Fibroblast of pulmonary artery (primary cell): Measurements from ENCODE around the gene SHISA7.

Experiments used
- DNase-seq: peaks from one replicate; pipeline ENCODE4 v3.0.0-alpha.2; 2010; ENCODE audit warnings: low read depth
- H3K4me3 ChIP-seq: replicated peaks from 2 replicates; pipeline ENCODE4 v1.5.1; 2011; ENCODE audit warnings: low read depth, mild to moderate bottlenecking, control low read depth, low read length, moderate library complexity
- TF ChIP-seq, protein P1 (sequence below): IDR thresholded peaks from 2 replicates; pipeline ENCODE4 v1.5.1; 2011; ENCODE audit warnings: mild to moderate bottlenecking, control low read depth, low read length, inconsistent platforms; ENCODE audit errors: missing control alignments

The SHISA7 gene

DNA sequence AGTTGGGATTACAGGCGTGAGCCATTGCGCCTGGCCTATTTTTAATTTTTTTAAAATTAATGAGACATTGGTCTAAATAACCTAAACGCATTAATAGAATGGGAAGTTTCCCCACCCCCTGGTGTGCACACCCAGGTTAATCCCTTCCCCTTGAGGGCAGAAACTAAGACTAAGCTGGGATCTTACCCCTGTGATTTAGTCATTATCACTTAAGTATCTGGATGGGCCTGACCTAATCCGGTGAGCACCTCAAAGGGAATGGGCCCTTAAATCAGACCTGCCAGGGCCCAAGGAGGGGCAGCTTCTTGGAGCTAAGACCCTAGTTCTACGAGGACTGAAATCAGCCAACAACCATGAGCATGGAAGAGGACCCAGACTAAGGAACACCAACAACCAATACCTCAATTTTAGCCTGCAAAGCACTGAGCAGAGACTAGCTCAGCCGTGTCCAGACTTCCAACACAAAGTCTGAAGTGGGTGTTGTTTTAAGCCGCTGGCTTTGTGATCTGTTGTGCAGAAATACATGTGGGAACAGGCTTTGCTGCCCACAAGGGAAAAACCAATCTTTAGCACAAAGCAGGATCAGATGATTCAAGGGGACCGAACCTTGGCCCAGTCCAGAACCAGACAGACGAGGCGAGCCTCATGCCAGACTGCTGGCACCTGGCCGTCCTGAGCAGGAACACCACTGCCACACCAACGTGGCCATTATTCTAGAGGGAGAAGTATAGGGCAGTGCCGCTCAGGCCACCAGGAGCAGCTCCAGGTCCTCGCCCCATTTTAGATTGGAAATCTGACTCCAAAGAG, 42.6 kb downstream of the SHISA7 start:
- no peak for DNase-seq
- H3K4me3 ChIP-seq, result no peak overlapping the region
- TF ChIP-seq, protein P1, sequence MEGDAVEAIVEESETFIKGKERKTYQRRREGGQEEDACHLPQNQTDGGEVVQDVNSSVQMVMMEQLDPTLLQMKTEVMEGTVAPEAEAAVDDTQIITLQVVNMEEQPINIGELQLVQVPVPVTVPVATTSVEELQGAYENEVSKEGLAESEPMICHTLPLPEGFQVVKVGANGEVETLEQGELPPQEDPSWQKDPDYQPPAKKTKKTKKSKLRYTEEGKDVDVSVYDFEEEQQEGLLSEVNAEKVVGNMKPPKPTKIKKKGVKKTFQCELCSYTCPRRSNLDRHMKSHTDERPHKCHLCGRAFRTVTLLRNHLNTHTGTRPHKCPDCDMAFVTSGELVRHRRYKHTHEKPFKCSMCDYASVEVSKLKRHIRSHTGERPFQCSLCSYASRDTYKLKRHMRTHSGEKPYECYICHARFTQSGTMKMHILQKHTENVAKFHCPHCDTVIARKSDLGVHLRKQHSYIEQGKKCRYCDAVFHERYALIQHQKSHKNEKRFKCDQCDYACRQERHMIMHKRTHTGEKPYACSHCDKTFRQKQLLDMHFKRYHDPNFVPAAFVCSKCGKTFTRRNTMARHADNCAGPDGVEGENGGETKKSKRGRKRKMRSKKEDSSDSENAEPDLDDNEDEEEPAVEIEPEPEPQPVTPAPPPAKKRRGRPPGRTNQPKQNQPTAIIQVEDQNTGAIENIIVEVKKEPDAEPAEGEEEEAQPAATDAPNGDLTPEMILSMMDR, result no peak

DNA sequence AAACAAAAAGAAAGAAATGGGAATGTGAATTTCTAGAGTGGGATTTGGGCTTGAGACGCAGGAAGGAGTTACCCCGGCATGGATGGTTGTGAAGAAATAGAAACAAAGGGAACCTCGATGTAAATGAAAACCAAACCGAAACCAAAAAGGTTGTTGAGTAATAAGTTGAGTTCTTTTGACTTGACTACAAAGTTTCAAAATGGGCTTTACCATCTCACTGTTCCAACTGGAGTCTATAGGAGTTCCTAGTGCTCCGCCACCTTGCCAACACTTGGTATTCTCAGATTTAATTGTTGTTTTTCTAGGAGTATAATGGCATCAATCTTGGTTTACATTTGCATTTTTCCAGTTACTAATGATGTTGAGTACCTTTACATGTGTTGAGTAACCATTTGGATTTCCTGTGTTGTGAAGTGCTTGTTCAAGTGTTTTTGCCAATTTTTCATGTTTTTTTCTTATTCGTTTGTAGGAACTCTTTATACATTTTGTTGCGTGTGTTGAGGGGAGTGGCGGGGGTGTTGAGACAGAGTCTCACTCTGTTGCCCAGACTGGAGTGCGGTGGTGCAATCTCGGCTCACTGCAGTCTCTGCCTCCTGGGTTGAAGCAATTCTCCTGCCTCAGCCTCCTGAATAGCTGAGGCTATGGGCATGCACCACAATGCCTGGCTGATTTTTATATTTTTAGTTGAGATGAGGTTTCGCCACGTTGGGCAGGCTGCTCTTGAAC, 44.7 kb downstream of the SHISA7 start:
- TF ChIP-seq, protein P1, result no peak
- H3K4me3 ChIP-seq, result no peak overlapping the region
- no peak for DNase-seq

DNA sequence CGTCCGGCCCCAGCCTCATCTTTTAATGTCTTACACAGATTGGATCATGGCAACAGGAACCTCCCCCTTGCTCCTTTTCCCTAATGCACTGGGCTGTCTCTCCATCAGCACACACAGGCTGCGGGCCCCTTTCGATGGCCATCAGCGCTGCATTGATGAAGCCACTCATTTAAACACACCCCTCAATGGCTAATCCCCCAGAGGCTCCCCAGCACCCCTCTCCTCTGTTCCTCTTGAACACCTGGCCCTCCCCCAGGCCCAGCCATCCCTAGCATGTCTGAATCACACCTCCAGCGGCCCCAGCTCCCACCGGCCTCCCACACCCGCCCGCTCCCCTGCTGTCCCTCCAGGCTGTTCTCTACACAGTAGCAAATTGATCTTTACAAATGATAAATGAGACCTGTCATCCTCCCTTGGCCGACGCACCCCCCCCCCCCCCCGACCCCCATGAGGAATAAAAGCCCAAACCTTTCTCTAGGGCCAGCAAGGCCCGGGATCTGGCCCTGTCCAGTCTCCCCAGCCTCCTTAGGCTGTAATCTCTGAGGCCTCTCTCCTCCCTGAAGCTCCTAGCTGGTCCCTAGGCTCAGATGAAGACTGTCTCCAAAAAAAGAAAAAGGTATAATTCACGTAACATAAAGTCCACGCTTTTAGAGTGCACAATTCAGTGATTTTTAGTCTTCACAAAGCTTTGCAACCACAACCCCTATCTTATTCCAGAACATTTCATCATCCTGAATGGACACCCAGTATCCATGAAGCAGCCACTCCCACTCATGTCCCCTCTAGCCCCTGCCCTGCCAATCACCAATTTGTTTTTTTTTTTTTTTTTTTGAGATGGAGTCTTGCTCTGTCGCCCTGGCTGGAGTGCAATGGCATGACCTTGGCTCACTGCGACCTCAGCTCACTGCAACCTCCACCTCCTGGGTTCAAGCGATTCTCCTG, 50.0 kb downstream of the SHISA7 start:
- H3K4me3 ChIP-seq, result no peak overlapping the region
- TF ChIP-seq, protein P1, result no peak
- DNase-seq, result no peak

DNA sequence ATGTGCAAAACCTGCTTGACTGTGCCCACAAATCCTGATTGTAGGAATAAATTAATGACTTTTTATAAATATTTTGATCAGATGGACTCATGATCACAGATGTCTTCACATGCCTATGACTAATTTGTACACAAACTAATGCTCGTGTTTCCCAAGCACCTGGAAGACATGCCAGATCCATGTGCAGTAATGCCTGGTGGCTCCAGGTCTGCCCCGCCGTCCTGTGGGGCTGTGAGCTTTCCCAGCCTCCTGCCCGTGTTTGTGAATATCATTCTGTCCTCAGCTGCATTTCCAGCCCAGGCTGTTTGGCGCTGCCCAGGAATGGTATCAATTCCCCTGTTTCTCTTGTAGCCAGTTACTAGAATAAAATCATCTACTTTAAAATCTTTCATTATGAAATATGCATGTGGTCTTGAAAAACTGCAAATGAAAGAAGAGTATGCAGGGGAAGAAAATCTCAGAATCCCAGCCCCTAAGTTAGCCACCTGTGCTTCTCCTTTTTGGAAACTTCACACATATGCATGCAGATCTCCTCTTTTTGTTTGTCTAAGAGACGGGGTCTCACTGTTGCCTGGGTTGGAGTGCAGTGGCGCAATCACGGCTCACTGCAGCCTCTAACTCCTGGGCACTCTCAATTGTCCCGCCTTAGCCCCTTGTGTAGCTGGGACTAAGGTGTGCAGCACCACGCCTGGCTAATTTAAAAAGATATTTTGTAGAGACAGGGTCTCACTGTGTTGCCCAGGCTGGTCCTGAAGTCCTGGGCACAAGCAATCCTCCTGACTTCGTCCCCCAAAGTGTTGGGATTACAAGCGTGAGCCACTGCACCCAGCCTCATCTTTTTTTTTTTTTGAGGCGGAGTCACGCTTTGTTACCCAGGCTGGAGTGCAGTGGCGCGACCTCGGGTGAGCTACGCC, 51.1 kb downstream of the SHISA7 start:
- DNase-seq, result no peak
- TF ChIP-seq, protein P1, result no peak

DNA sequence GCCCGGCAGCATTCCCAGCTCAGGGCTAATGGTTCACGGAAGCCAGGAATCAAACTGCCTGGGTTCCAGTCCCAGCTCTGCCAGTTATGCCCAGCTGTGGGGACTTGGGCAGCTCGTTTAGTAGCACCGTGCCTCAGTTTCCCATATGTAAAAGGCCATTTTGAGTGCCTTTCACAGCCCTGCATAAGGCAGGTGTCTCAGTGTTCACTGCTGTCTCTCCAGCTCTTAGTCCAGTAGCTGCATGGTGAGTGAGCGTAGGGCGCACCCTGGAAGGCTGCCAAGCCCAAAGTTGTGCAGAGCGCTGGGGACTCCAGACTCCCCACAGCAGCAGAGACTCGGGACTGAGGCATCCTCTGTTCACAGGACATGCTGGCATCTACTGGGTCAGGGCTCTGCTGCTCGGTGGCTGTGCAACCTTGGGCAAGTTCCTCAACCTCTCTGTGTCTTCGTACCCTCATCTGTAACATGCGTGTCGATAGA, 51.9 kb downstream of the SHISA7 start:
- no peak for DNase-seq
- TF ChIP-seq, protein P1, result no peak

More for the DNA sequence above, 51.1 kb downstream of the SHISA7 start:
- H3K4me3 ChIP-seq, result no peak overlapping the region

DNA sequence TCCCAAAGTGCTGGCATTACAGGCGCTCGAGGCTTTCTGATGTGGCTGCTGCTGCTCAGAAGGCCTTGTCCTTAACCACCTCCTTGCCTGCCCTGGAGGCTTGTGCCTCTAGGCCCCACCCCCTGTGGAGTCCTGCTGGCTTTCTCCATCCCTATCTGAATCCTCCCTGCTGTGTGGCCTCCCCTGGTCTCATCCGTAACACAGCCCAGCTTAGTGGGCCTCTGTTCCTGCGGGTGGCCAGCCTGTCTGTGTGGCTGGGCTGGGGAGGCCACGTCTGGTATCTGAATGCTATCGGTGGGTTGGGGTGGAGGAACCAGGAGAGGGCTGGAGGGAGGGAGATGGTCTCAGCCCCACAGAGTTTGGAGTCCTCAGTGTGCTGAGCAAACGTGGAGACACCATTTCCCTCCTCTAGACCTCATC, 52.6 kb downstream of the SHISA7 start:
- H3K4me3 ChIP-seq, result no peak overlapping the region
- TF ChIP-seq, protein P1, result no peak
- DNase-seq, result no peak

More for the DNA sequence above, 51.9 kb downstream of the SHISA7 start:
- H3K4me3 ChIP-seq, result no peak overlapping the region
